HEK293 (cell line): Measurements from ENCODE around the gene PPCDC.

Experiments
- CTCF ChIA-PET: fragments of 350-600 bp; formaldehyde crosslinking; extraction: SDS; loops from one replicate; lab custom pipeline; 2021; ENCODE audit warnings: antibody characterized with exemption; lab: Yijun Ruan, JAX
- POLR2A ChIA-PET: fragments of 300-600 bp; formaldehyde crosslinking; extraction: SDS; loops from one replicate; lab custom pipeline; 2020; ENCODE audit warnings: antibody characterized with exemption, inconsistent platforms; lab: Yijun Ruan, JAX
- H3K27ac ChIP-seq: fragments of 200-500 bp; sonication (Bioruptor generic); 2 replicates; pipeline ENCODE4 v1.5.1; 2014; ENCODE audit warnings: low read depth, low read length, control low read depth, inconsistent platforms; ENCODE audit errors: extremely low read depth
- H3K36me3 ChIP-seq, 2 experiments: fragments of 200-500 bp in 1 of 2; sonication (Bioruptor generic) in 1 of 2; 1 replicate in 1 of 2; 2 replicates in 1 of 2; pipeline ENCODE4 v1.5.1; 2014 to 2017; ENCODE audit warnings: inconsistent platforms in 2 of 2, low read length in 2 of 2; ENCODE audit not compliant: control insufficient read depth in 2 of 2, insufficient read depth in 1 of 2
- H3K4me1 ChIP-seq: fragments of 200-500 bp; sonication (Bioruptor generic); 2 replicates; pipeline ENCODE4 v1.5.1; 2014; ENCODE audit warnings: mild to moderate bottlenecking, low read length, inconsistent platforms; ENCODE audit not compliant: control insufficient read depth, insufficient read depth
- H3K4me3 ChIP-seq: 2 replicates; pipeline ENCODE4 v1.5.1; 2011; ENCODE audit warnings: low read depth, mild to moderate bottlenecking, control low read depth, low read length, moderate library complexity
- H3K9me3 ChIP-seq: fragments of 200-500 bp; sonication (Bioruptor generic); 2 replicates; pipeline ENCODE4 v1.5.1; 2014; ENCODE audit warnings: low read depth, low read length, inconsistent platforms; ENCODE audit not compliant: control insufficient read depth, insufficient read depth
- BCL11B ChIP-seq: fragments of 450-650 bp; formaldehyde crosslinking; IDR thresholded peaks from 2 replicates; pipeline ENCODE4 v1.5.1; 2016; ENCODE audit warnings: low read depth, missing biosample characterization, missing genetic modification characterization
- CTCF ChIP-seq: fragments of 450-650 bp; formaldehyde crosslinking; IDR thresholded peaks from 2 replicates; pipeline ENCODE4 v1.5.1; 2016; ENCODE audit warnings: missing biosample characterization, missing genetic modification characterization
- EGR2 ChIP-seq: fragments of 450-650 bp; formaldehyde crosslinking; IDR thresholded peaks from 2 replicates; pipeline ENCODE4 v1.5.1; 2016; ENCODE audit warnings: low read depth, missing biosample characterization, missing genetic modification characterization
- IKZF3 ChIP-seq: fragments of 450-650 bp; IDR thresholded peaks from 2 replicates; pipeline ENCODE4 v1.5.0; 2018; ENCODE audit warnings: missing biosample characterization, mild to moderate bottlenecking, missing genetic modification characterization, moderate library complexity
- KLF7 ChIP-seq: fragments of 450-650 bp; formaldehyde crosslinking; IDR thresholded peaks from 2 replicates; pipeline ENCODE4 v1.5.1; 2016; ENCODE audit warnings: missing biosample characterization, missing genetic modification characterization, borderline replicate concordance
- SP2 ChIP-seq: fragments of 450-650 bp; formaldehyde crosslinking; IDR thresholded peaks from 2 replicates; pipeline ENCODE4 v1.5.1; 2016; ENCODE audit warnings: missing biosample characterization, missing genetic modification characterization
- TRIM28 ChIP-seq: IDR thresholded peaks from 2 replicates; pipeline ENCODE4 v1.6.1; 2011; ENCODE audit warnings: low read length, control low read depth, borderline replicate concordance
- ZIC2 ChIP-seq: fragments of 450-650 bp; formaldehyde crosslinking; IDR thresholded peaks from 2 replicates; pipeline ENCODE4 v1.5.1; 2016; ENCODE audit warnings: missing biosample characterization, missing genetic modification characterization
- ZNF10 ChIP-seq: fragments of 450-650 bp; formaldehyde crosslinking; IDR thresholded peaks from 2 replicates; pipeline ENCODE4 v1.5.1; 2017; ENCODE audit warnings: missing biosample characterization, missing genetic modification characterization
- ZNF2 ChIP-seq: fragments of 450-650 bp; formaldehyde crosslinking; IDR thresholded peaks from 2 replicates; pipeline ENCODE4 v1.5.1; 2016; ENCODE audit warnings: missing biosample characterization, missing genetic modification characterization
- ZNF23 ChIP-seq: fragments of 450-650 bp; formaldehyde crosslinking; IDR thresholded peaks from 2 replicates; pipeline ENCODE4 v1.5.1; 2016; ENCODE audit warnings: missing biosample characterization, missing genetic modification characterization, borderline replicate concordance
- ZNF280C ChIP-seq: fragments of 450-650 bp; formaldehyde crosslinking; IDR thresholded peaks from 2 replicates; pipeline ENCODE4 v1.5.1; 2016; ENCODE audit warnings: missing biosample characterization, missing genetic modification characterization
- ZNF350 ChIP-seq: fragments of 450-650 bp; formaldehyde crosslinking; IDR thresholded peaks from 2 replicates; pipeline ENCODE4 v1.5.0; 2017; ENCODE audit warnings: missing biosample characterization, mild to moderate bottlenecking, missing genetic modification characterization
- ZNF354C ChIP-seq: fragments of 450-650 bp; formaldehyde crosslinking; IDR thresholded peaks from 2 replicates; pipeline ENCODE4 v1.5.1; 2016; ENCODE audit warnings: missing biosample characterization, missing genetic modification characterization, low read depth, borderline replicate concordance
- ZNF362 ChIP-seq: fragments of 450-650 bp; formaldehyde crosslinking; IDR thresholded peaks from 2 replicates; pipeline ENCODE4 v1.5.1; 2016; ENCODE audit warnings: missing biosample characterization, missing genetic modification characterization
- ZNF416 ChIP-seq: fragments of 450-650 bp; formaldehyde crosslinking; IDR thresholded peaks from 2 replicates; pipeline ENCODE4 v1.5.1; 2016; ENCODE audit warnings: missing biosample characterization, missing genetic modification characterization
- ZNF423 ChIP-seq: fragments of 450-650 bp; formaldehyde crosslinking; IDR thresholded peaks from 2 replicates; pipeline ENCODE4 v1.5.1; 2016; ENCODE audit warnings: missing biosample characterization, missing genetic modification characterization
- ZNF449 ChIP-seq: fragments of 450-650 bp; formaldehyde crosslinking; IDR thresholded peaks from 2 replicates; pipeline ENCODE4 v1.5.1; 2017; ENCODE audit warnings: missing biosample characterization, mild to moderate bottlenecking, missing genetic modification characterization, moderate library complexity
- ZNF514 ChIP-seq: fragments of 450-650 bp; formaldehyde crosslinking; IDR thresholded peaks from 2 replicates; pipeline ENCODE4 v1.5.1; 2016; ENCODE audit warnings: missing biosample characterization, missing genetic modification characterization
- ZNF560 ChIP-seq: fragments of 450-650 bp; formaldehyde crosslinking; IDR thresholded peaks from 2 replicates; pipeline ENCODE4 v1.5.1; 2017; ENCODE audit warnings: missing biosample characterization, missing genetic modification characterization, borderline replicate concordance
- ZNF596 ChIP-seq: fragments of 450-650 bp; IDR thresholded peaks from 2 replicates; pipeline ENCODE4 v1.5.0; 2018; ENCODE audit warnings: missing biosample characterization, mild to moderate bottlenecking, missing genetic modification characterization, moderate library complexity
- ZNF600 ChIP-seq: fragments of 450-650 bp; formaldehyde crosslinking; IDR thresholded peaks from 2 replicates; pipeline ENCODE4 v1.5.1; 2016; ENCODE audit warnings: missing biosample characterization, missing genetic modification characterization
- ZNF624 ChIP-seq: fragments of 450-650 bp; formaldehyde crosslinking; IDR thresholded peaks from 2 replicates; pipeline ENCODE4 v1.5.1; 2017; ENCODE audit warnings: missing biosample characterization, missing genetic modification characterization
- ZNF670 ChIP-seq: fragments of 450-650 bp; formaldehyde crosslinking; IDR thresholded peaks from 2 replicates; pipeline ENCODE4 v1.5.1; 2016; ENCODE audit warnings: missing biosample characterization, missing genetic modification characterization, low read depth
- ZNF677 ChIP-seq: fragments of 450-650 bp; IDR thresholded peaks from 2 replicates; pipeline ENCODE4 v1.5.0; 2018; ENCODE audit warnings: missing biosample characterization, mild to moderate bottlenecking, missing genetic modification characterization, moderate library complexity
- ZNF747 ChIP-seq: fragments of 450-650 bp; formaldehyde crosslinking; IDR thresholded peaks from 2 replicates; pipeline ENCODE4 v1.5.1; 2016; ENCODE audit warnings: missing biosample characterization, missing genetic modification characterization

Gene PPCDC

GRCh38 chr15:75061272-75061671 is 37.9 kb downstream of the PPCDC start:
- no peaks in the 10 kb centered on the region; a peak in 1 of 3 replicates for H3K36me3 ChIP-seq
- peaks cover 13% of the 10 kb centered on the region for H3K4me1 ChIP-seq
- no peak overlapping the region for H3K27ac ChIP-seq
- ChIA-PET CTCF (no interaction called here), POLR2A (interaction anchor here (1.2 to 1.3 kb wide), 2 partner anchors 104 to 140 kb away, joined by 3 read pairs; partner anchors contain the start of genes C15orf39 and RPP25)
- no peak for TF ChIP-seq ZNF362
- TF ChIP-seq ZNF670 (tag by site-specific recombination): no peak
- H3K9me3 ChIP-seq: no peaks in the 10 kb centered on the region
- no peak overlapping the region for H3K4me3 ChIP-seq

- Histone ChIP-seq H3K4me1 (peaks cover 17% of the 10 kb centered on the region), H3K4me3 (no peak overlapping the region), H3K9me3 (no peaks in the 10 kb centered on the region), H3K36me3 (no peaks in the 10 kb centered on the region; a peak in 1 of 3 replicates), H3K27ac (no peak overlapping the region)
- TF ChIP-seq BCL11B (tag by site-specific recombination) (no peak), CTCF (tag by site-specific recombination) (no peak), SP2 (tag by site-specific recombination) (no peak), ZNF423 (tag by site-specific recombination) (no peak), ZNF514 (no peak), ZNF747 (tag by site-specific recombination) (no peak), ZNF416 (no peak), ZNF596 (tag by site-specific recombination) (no peak), ZNF677 (tag by site-specific recombination) (no peak), ZIC2 (tag by site-specific recombination) (no peak), ZNF560 (tag by site-specific recombination) (no peak)
- ChIA-PET CTCF (no interaction called here), POLR2A (interaction anchor here (1.3 kb wide), 1 partner anchor 139 kb away, joined by 3 read pairs; the partner anchor contains the start of gene C15orf39)
Measured at GRCh38 chr15:75062706-75063105, 39.3 kb downstream of the PPCDC start.

GRCh38 chr15:75063338-75063737 is 39.9 kb downstream of the PPCDC start:
- Histone ChIP-seq H3K27ac (no peak overlapping the region), H3K9me3 (no peaks in the 10 kb centered on the region), H3K4me1 (peaks cover 17% of the 10 kb centered on the region), H3K4me3 (no peak overlapping the region), H3K36me3 (no peaks in the 10 kb centered on the region; a peak in 1 of 3 replicates)
- TF ChIP-seq ZNF280C (no peak), ZNF23 (tag by site-specific recombination) (no peak), TRIM28 (no peak), ZNF354C (tag by site-specific recombination) (no peak), EGR2 (tag by site-specific recombination) (no peak), ZNF600 (no peak), ZNF2 (tag by site-specific recombination) (no peak), ZNF10 (no peak), ZNF624 (tag by site-specific recombination) (no peak), ZNF350 (tag by site-specific recombination) (no peak), IKZF3 (tag by site-specific recombination) (no peak), ZNF449 (tag by site-specific recombination) (no peak), KLF7 (tag by site-specific recombination) (no peak)
- ChIA-PET POLR2A (no interaction called here), CTCF (no interaction called here)
